Endometrium (tissue), 2 donors: ENCODE data around the gene SWT1.

Source experiments
- FAIRE-seq: peaks from 2 replicates; lab custom pipeline; 2012; peaks lifted over from hg19 to GRCh38; lab: Jason Lieb, UNC
- donor health status: control.
- donor health status: control.

Gene SWT1

DNA sequence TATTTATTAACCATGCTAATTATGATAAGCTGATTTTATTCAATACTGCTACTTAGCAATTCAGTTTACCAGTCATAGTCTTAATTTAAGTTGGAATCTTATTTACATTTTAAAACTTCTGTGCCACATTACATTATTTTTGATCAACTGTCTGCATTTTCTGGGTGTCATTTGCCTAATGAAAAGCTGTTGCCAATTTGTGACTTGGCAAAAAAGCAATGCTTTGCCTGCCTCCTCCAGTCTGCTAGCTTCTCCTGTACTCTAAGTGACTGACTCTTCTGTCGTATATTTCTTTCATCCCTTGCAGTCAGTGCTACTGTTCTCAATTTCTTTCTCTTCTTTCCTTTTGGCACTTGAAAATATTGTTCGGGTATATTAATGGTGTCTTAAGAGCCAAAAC is 165.7 kb downstream of the SWT1 start:
- no peak for FAIRE-seq

DNA sequence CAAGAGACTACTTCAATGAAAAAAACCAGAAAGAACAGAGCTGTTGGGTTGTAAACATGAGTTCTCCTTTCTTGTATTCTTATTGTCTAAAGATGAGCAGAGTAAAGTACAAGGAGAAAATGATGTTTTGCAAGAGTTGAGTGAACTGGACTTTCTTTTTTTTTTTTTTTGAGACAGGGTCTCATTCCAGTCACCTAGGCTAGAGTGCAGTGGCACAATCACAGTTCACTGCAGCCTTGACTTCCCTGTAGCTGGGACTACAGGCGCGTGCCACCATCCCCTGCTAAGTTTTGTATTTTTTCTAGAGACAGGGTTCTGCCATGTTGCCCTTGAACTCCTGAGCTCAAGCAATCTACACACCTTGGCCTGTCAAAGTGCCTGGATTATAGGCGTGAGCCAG is 167.2 kb downstream of the SWT1 start:
- FAIRE-seq = no peak

DNA sequence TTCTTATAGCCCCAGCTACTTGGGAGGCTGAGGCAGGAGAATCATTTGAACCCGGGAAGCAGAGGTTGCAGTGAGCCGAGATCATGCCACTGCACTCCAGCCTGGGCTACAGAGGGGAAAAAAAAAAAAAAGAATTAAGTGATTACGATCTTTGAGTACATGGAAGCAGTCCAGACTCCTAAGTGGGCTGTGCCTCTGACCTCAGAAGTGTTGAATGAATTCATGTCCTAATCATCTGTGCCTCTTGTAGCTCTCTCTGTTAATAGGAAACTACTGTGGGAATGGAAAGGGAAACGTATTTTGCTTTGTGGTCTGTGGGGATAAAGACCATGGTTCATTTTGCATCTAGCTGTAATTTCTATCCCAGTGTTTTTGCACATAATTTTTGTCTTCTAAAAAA is 168.4 kb downstream of the SWT1 start:
- FAIRE-seq = no peak

DNA sequence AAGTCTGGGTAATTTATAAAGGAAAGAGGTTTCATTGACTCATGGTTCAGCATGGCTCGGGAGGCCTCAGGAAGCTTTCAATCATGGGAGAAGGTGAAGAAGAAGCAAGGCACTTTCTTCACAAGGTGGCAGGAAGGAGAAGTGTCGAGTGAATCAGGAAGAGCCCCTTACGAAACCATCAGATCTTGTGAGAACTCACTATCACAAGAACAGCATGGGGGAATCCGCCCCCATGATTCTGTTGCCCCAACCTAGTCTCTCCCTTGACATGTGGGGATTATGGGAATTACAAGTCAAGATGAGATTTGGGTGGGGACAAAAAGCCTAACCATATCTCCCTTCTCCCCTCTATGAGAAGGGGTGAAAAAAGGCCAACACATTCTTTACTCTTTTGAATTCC is 171.3 kb downstream of the SWT1 start:
- FAIRE-seq = no peak

DNA sequence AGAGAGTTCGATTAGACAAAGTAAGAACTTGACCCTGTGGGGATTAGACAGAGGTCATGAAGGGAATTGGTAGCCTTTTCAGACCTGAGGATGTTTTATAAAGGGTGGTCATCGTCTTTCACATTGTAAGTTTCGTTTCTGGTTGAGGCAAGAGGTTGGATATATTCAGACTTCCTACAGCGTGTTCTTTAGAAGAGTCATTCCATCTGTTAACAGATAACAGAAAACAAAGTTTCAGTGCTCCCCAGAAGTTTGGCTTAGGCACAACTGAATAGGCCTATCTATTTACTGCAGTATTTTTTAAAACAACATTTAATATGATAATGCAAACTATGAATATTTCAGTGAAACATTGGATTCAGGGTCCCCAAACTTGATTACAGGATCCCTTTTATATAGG is 177.2 kb downstream of the SWT1 start:
- FAIRE-seq = no peak

DNA sequence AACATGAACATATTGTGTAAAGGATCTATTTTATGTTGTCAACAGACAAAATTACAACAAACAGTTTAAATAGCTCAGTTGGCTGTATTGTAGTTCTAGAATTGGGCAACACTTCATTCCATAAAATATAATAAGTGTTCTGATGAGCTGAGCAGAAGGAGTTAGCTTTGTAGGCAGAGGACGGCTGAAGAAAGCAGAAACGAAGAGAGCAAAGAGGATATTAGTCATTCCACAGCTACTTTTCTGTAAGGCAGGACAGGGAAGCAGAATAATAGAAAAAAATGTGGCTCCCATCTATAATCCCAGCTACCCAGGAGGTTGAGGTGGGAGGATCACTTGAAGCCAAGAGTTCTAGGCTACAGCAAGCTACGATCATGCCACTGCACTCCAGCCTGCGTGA is 180.3 kb downstream of the SWT1 start:
- no peak for FAIRE-seq

DNA sequence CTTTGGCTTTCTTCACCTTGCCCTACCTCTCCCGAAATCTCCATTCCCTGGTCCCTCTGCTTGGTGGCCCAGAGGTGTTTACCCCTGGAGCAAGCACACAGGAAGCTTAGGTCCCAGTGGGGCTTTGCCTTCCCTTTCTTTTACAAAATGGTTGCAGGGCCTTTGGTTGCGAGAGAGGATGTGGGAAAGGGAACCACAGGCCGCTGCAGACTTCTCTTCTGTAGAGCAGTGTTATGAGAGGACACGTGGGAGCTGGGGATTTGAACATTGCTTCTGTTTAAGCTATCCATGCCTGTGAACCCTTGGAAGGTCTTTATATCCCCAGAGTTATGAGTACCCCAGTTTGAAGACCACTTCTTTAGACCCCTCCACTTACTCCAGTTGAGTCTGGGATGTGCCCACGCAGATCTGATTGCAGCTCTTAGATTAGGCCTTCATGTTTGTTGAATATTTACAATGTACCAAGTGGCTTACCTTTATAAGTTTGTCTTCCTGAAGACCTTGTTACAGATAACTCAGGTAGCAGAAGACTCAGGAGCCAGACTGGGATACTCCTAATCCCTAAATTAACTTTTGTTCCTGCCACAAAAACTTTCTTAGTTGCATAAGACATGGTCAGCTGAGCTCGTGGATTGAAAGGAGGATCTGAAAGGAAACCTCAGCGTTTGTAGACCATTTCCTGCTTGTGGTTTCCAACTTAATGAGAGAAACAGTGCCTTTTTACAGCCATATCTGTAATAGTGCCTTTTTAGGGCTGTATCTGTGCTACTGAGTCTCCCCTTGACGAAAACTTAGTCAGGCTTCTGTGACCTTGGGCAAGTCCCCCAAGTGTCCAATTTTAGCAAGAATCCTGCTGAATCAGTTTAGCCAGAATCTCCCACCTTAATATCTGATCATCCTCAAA is 182.0 kb downstream of the SWT1 start:
- FAIRE-seq = no peak

DNA sequence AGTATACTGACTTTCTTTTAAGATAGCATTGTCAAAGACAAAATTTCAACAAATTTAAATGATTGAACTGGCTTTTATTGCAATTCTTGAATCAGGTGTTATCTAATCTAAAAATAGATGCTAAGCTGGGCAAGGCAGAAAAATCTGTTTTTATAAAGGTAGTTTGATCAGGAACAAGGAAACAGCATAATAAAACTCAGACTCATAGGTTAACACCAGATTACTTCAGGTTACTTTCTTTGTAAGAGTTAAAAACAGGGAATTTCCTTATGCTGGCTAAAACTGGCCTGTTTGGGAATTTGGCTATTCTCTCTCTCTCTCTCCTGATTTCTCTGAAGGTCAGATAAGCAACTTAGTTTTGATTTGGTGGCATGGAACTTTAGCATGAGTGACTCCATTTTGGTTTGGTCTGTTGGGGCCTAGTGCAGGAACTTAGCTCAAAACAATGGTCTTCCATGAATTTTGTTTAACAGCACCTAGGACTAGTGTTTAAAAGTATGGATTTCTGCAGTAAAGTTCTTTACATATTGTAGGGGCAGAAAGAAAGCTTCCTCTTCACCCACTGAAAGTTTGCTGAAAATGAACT is 184.3 kb downstream of the SWT1 start:
- FAIRE-seq = no peak
